ENCODE results near the gene CNTLN. TPM values are rescaled to one million over a fixed set of nuclear protein-coding genes. Genes with fewer than 3 reads are reported as not detected.

The CNTLN gene
- total and polyA plus RNA-seq, 2 donors (not counting 1 experiment from before 2014, with no cell fraction given), result 0.30 to 0.94 TPM

DNA sequence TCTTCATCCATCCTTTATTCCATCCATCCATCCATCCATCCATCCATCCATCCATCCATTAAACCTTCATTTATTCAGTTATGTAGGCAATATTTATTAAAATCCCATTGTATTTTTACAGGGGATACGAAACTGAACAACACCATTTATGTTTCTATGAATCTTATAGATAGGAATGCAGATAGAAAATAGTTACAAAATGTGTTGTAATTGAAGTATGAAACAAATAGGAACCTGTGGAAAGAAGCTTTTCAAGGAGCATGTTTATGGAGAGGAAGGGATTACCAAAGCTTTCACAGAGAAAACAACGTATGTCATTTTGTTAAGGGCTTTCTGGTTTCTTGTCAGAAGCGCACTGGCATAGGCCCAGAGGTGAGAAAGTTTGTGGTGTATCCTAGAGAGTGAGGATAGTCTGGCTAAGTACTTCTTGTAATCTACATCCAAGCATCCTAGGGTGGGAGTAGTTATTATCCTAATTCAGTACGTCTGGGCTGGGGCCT lies 184.0 kb downstream of the CNTLN start:
- H3K27ac ChIP-seq (ENCODE audit: low read length in 2 of 2), result no peak overlapping the region
- H3K4me3 ChIP-seq (ENCODE audit: control extremely low read depth in 1 of 5, extremely low read depth in 1 of 5, insufficient read depth in 1 of 5, low read depth in 2 of 5, low read length in 4 of 5), result no peak overlapping the region
- ChIA-PET CTCF (no interaction called here), POLR2A (no interaction called here)
- H3K79me2 ChIP-seq (ENCODE audit: control insufficient read depth, insufficient read depth, low read length), result no peaks in the 10 kb centered on the region
- no peaks in the 10 kb centered on the region for H3K27me3 ChIP-seq (replicated peaks in 1 of 4; ENCODE audit: control extremely low read depth in 1 of 4, control insufficient read depth in 3 of 4, insufficient read depth in 4 of 4, low read length in 3 of 4)
- no peak for ATAC-seq (ENCODE audit: low read depth)
- Mint-ChIP-seq H3K27me3 (no peaks in the 10 kb centered on the region), H3K4me3 (no peak overlapping the region), H3K4me1 (no peaks in the 10 kb centered on the region), H3K27ac (no peak overlapping the region), H3K9me3 (ENCODE audit: insufficient read depth) (no peaks in the 10 kb centered on the region)
- no peaks in the 10 kb centered on the region for H3K36me3 ChIP-seq (replicated peaks in 1 of 2; ENCODE audit: control extremely low read depth in 1 of 2, control insufficient read depth in 1 of 2, extremely low read depth in 1 of 2, insufficient read depth in 2 of 2, low read length in 1 of 2)
- no peak overlapping the region for H2AFZ ChIP-seq (ENCODE audit: insufficient read depth, low read depth, low read length, poor library complexity, severe bottlenecking)
- intact Hi-C loops (cut with micrococcal nuclease), result no loop called here
- 83% methylated on average over 2 of the region's 4 CpGs for WGBS (ENCODE audit: insufficient coverage)
- H3K4me1 ChIP-seq (ENCODE audit: control insufficient read depth in 2 of 2, insufficient read depth in 2 of 2, low read length in 2 of 2), result no peaks in the 10 kb centered on the region
- no peaks in the 10 kb centered on the region for H4K20me1 ChIP-seq (ENCODE audit: control insufficient read depth, insufficient read depth, low read length, poor library complexity, severe bottlenecking)
- H3K4me2 ChIP-seq (replicated peaks; ENCODE audit: low read depth, low read length, poor library complexity, severe bottlenecking), result no peak overlapping the region
- TF ChIP-seq EZH2 (IDR thresholded peaks at IDR 0.05; ENCODE audit: borderline replicate concordance, insufficient read depth, low read depth, low read length, poor library complexity, severe bottlenecking), result no peak
- TF ChIP-seq, protein P1, sequence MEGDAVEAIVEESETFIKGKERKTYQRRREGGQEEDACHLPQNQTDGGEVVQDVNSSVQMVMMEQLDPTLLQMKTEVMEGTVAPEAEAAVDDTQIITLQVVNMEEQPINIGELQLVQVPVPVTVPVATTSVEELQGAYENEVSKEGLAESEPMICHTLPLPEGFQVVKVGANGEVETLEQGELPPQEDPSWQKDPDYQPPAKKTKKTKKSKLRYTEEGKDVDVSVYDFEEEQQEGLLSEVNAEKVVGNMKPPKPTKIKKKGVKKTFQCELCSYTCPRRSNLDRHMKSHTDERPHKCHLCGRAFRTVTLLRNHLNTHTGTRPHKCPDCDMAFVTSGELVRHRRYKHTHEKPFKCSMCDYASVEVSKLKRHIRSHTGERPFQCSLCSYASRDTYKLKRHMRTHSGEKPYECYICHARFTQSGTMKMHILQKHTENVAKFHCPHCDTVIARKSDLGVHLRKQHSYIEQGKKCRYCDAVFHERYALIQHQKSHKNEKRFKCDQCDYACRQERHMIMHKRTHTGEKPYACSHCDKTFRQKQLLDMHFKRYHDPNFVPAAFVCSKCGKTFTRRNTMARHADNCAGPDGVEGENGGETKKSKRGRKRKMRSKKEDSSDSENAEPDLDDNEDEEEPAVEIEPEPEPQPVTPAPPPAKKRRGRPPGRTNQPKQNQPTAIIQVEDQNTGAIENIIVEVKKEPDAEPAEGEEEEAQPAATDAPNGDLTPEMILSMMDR (IDR thresholded peaks at IDR 0.05), result no peak
- no peaks in the 10 kb centered on the region for H3K9me3 ChIP-seq (ENCODE audit: control extremely low read depth in 1 of 3, control insufficient read depth in 2 of 3, insufficient read depth in 1 of 3, low read length in 2 of 3)
- H3K9ac ChIP-seq (ENCODE audit: low read length), result no peak overlapping the region
- DNase-seq, result no peak

DNA sequence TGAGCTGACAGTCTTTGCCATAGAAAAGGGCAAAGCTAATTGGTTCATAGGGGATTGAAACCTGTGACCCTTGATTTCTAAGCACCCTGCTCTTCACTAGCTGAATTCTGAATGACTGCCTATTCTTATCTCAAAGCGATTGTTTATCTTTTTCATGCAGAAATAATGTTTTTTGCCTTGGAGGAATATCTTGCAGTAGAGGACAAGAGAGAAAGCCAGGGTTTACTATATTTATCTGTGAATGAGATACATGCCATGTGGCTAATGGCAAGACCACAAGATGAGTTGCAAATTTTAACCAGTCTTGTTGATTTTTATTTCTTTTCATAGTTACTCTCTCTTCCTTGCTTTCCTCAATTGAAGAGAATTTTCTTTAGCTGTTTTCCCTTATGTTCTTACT lies 185.0 kb downstream of the CNTLN start:
- intact Hi-C loops (cut with micrococcal nuclease), result no loop called here
- TF ChIP-seq, protein P1 (IDR thresholded peaks at IDR 0.05), result no peak
- no peak for TF ChIP-seq EZH2 (IDR thresholded peaks at IDR 0.05; ENCODE audit: borderline replicate concordance, insufficient read depth, low read depth, low read length, poor library complexity, severe bottlenecking)

More for the DNA sequence above, 185.0 kb downstream of the CNTLN start:
- H3K4me1 ChIP-seq (ENCODE audit: control insufficient read depth in 2 of 2, insufficient read depth in 2 of 2, low read length in 2 of 2), result no peaks in the 10 kb centered on the region
- DNase-seq, result no peak
- H2AFZ ChIP-seq (ENCODE audit: insufficient read depth, low read depth, low read length, poor library complexity, severe bottlenecking), result no peak overlapping the region
- H3K4me3 ChIP-seq (ENCODE audit: control extremely low read depth in 1 of 5, extremely low read depth in 1 of 5, insufficient read depth in 1 of 5, low read depth in 2 of 5, low read length in 4 of 5), result no peak overlapping the region
- CTCF ChIA-PET, result no interaction called here
- Mint-ChIP-seq H3K27me3 (no peaks in the 10 kb centered on the region), H3K27ac (no peak overlapping the region), H3K4me1 (no peaks in the 10 kb centered on the region), H3K9me3 (ENCODE audit: insufficient read depth) (no peaks in the 10 kb centered on the region), H3K4me3 (no peak overlapping the region)
- H3K79me2 ChIP-seq (ENCODE audit: control insufficient read depth, insufficient read depth, low read length), result no peaks in the 10 kb centered on the region
- no peak overlapping the region for H3K27ac ChIP-seq (ENCODE audit: low read length in 2 of 2)
- no peak overlapping the region for H3K4me2 ChIP-seq (replicated peaks; ENCODE audit: low read depth, low read length, poor library complexity, severe bottlenecking)
- no CpG with 5 or more reads among the region's 1 CpG for WGBS (ENCODE audit: insufficient coverage)
- no peaks in the 10 kb centered on the region for H3K36me3 ChIP-seq (replicated peaks in 1 of 2; ENCODE audit: control extremely low read depth in 1 of 2, control insufficient read depth in 1 of 2, extremely low read depth in 1 of 2, insufficient read depth in 2 of 2, low read length in 1 of 2)
- no peaks in the 10 kb centered on the region for H3K27me3 ChIP-seq (replicated peaks in 1 of 4; ENCODE audit: control extremely low read depth in 1 of 4, control insufficient read depth in 3 of 4, insufficient read depth in 4 of 4, low read length in 3 of 4)
- no peaks in the 10 kb centered on the region for H4K20me1 ChIP-seq (ENCODE audit: control insufficient read depth, insufficient read depth, low read length, poor library complexity, severe bottlenecking)
- POLR2A ChIA-PET, result no interaction called here
- H3K9me3 ChIP-seq (ENCODE audit: control extremely low read depth in 1 of 3, control insufficient read depth in 2 of 3, insufficient read depth in 1 of 3, low read length in 2 of 3), result no peaks in the 10 kb centered on the region
- H3K9ac ChIP-seq (ENCODE audit: low read length), result no peak overlapping the region
- no peak for ATAC-seq (ENCODE audit: low read depth)
